Tibial nerve (tissue), 4 donors: Measurements from ENCODE around the gene SLC1A3. TPM values are rescaled to one million over a fixed set of nuclear protein-coding genes. Genes with fewer than 3 reads are reported as not detected.

Experiments
- DNase-seq, 2 donors: peaks; one replicate each; pipeline ENCODE4 v3.0.0-alpha.2; 2019; ENCODE audit warnings: low spot score in 2 of 2
- H3K27ac ChIP-seq, 4 donors: fragments of 200-600 bp; sonication (generic) in 3 of 4; one replicate each; pipeline ENCODE4 v1.5.1; 2017 to 2019; ENCODE audit warnings: mild to moderate bottlenecking in 1 of 4
- H3K27me3 ChIP-seq, 2 donors: fragments of 200-600 bp; sonication (generic) in 1 of 2; one replicate each; pipeline versions ENCODE4 v1.5.1 to v1.6.0; 2017 to 2019
- H3K36me3 ChIP-seq, 3 donors: fragments of 200-600 bp; sonication (generic); one replicate each; pipeline ENCODE4 v1.5.1; 2018 to 2019
- H3K4me1 ChIP-seq, 4 donors: fragments of 200-600 bp; sonication (generic) in 3 of 4; one replicate each; pipeline ENCODE4 v1.5.1; 2017 to 2019
- H3K4me3 ChIP-seq, 4 donors: fragments of 200-600 bp; sonication (generic) in 3 of 4; one replicate each; pipeline ENCODE4 v1.5.1; 2017 to 2019; ENCODE audit warnings: mild to moderate bottlenecking in 1 of 4, moderate library complexity in 1 of 4
- H3K9me3 ChIP-seq, 4 donors: fragments of 200-600 bp; sonication (generic) in 3 of 4; one replicate each; pipeline ENCODE4 v1.5.1; 2017 to 2019
- EP300 ChIP-seq, 2 donors: sonication (generic); formaldehyde crosslinking; IDR thresholded peaks; one replicate each; pipeline ENCODE4 v1.6.1; 2017; ENCODE audit warnings: antibody characterized with exemption in 2 of 2, mild to moderate bottlenecking in 1 of 2
- POLR2A ChIP-seq, 2 donors: fragments of 450-650 bp; IDR thresholded peaks; one replicate each; pipeline ENCODE4 v1.6.1; 2017; ENCODE audit warnings: antibody characterized with exemption in 2 of 2, mild to moderate bottlenecking in 2 of 2, moderate library complexity in 2 of 2
- WGBS, 2 donors: methylation state at CpG; one replicate each; pipeline ENCODE4 v1.1.5; 2018; 5-methylcytosine and 5-hydroxymethylcytosine counted together
- total RNA-seq, 4 donors: library from RNA; depleted of rRNA; stranded (reverse); fragments of >200 nt; gene quantifications; one replicate each; pipeline ENCODE4 v1.1.0, GENCODE V29; 2016
- TF ChIP-seq, protein P1 (sequence below), 5 experiments: fragments of 200-600 bp in 3 of 5; fragments of 450-650 bp in 2 of 5; sonication (generic) in 3 of 5; IDR thresholded peaks; one replicate each; pipeline ENCODE4 v1.5.1; 2016 to 2019; ENCODE audit warnings: antibody characterized with exemption in 5 of 5, mild to moderate bottlenecking in 3 of 5, moderate library complexity in 2 of 5

Gene SLC1A3
- total RNA-seq, 4 donors from 2014 or later = 22.0 to 123 (median 75.0) TPM

GRCh38 chr5:36701085-36701698, 94.8 kb downstream of the SLC1A3 start:
- TF ChIP-seq, protein P1, sequence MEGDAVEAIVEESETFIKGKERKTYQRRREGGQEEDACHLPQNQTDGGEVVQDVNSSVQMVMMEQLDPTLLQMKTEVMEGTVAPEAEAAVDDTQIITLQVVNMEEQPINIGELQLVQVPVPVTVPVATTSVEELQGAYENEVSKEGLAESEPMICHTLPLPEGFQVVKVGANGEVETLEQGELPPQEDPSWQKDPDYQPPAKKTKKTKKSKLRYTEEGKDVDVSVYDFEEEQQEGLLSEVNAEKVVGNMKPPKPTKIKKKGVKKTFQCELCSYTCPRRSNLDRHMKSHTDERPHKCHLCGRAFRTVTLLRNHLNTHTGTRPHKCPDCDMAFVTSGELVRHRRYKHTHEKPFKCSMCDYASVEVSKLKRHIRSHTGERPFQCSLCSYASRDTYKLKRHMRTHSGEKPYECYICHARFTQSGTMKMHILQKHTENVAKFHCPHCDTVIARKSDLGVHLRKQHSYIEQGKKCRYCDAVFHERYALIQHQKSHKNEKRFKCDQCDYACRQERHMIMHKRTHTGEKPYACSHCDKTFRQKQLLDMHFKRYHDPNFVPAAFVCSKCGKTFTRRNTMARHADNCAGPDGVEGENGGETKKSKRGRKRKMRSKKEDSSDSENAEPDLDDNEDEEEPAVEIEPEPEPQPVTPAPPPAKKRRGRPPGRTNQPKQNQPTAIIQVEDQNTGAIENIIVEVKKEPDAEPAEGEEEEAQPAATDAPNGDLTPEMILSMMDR (IDR thresholded peaks at IDR 0.05) = no peak
- TF ChIP-seq POLR2A (IDR thresholded peaks at IDR 0.05) (no peak), EP300 (IDR thresholded peaks at IDR 0.05) (no peak)
- WGBS, 2 donors = 67 to 69% methylated on average over 4 of the region's 4 CpGs
- no peaks in the 10 kb centered on the region for H3K27me3 ChIP-seq
- no peaks in the 10 kb centered on the region for H3K9me3 ChIP-seq
- no peak overlapping the region for H3K4me3 ChIP-seq
- no peaks in the 10 kb centered on the region for H3K36me3 ChIP-seq
- no peaks in the 10 kb centered on the region for H3K4me1 ChIP-seq
- DNase-seq = no peak
- no peak overlapping the region for H3K27ac ChIP-seq

GRCh38 chr5:36703245-36703860, 96.9 kb downstream of the SLC1A3 start:
- H3K4me3 ChIP-seq = no peak overlapping the region
- no peaks in the 10 kb centered on the region for H3K36me3 ChIP-seq
- no peak for TF ChIP-seq POLR2A (IDR thresholded peaks at IDR 0.05)
- TF ChIP-seq, protein P1 (IDR thresholded peaks at IDR 0.05) = no peak
- TF ChIP-seq EP300 (IDR thresholded peaks at IDR 0.05) = no peak
- no peaks in the 10 kb centered on the region for H3K4me1 ChIP-seq
- H3K27ac ChIP-seq = no peak overlapping the region
- H3K27me3 ChIP-seq = no peaks in the 10 kb centered on the region
- no peak for DNase-seq
- 68 to 81% methylated on average over 5 of the region's 5 CpGs for WGBS, 2 donors
- peaks cover 0 to 13% (median 0%) of the 10 kb centered on the region in 4 donors for H3K9me3 ChIP-seq

- H3K9me3 ChIP-seq = peaks cover 0 to 13% (median 0%) of the 10 kb centered on the region in 4 donors
- DNase-seq = no peak
- no peaks in the 10 kb centered on the region for H3K36me3 ChIP-seq
- 33 to 41% methylated on average over 1 of the region's 1 CpG for WGBS, 2 donors
- TF ChIP-seq, protein P1 (IDR thresholded peaks at IDR 0.05) = no peak
- TF ChIP-seq POLR2A (IDR thresholded peaks at IDR 0.05) = no peak
- no peak for TF ChIP-seq EP300 (IDR thresholded peaks at IDR 0.05)
- no peak overlapping the region for H3K4me3 ChIP-seq
- no peaks in the 10 kb centered on the region for H3K27me3 ChIP-seq
- no peak overlapping the region for H3K27ac ChIP-seq
- H3K4me1 ChIP-seq = no peaks in the 10 kb centered on the region
Observed at GRCh38 chr5:36704131-36704530, 97.7 kb downstream of the SLC1A3 start.

DNA sequence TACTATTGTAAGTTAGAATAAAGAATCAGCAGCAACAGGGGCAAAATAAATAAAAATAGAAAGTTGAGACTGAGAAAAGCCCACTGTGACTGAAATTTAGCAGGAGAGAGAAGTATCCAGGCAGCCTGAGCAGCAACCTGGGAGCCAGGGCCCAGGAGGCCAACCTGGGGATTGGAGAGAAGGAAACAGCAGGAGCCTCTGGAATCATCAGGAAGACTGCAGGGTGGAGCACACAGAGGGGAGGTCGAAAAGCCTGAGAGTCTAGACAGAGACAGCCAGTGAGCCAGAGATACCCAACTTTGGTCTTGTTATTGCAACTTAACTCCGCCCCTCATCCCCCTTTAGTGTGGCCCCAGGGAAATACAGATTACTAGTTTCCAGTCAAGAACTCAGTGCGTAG, 98.6 kb downstream of the SLC1A3 start:
- no peak for TF ChIP-seq POLR2A (IDR thresholded peaks at IDR 0.05)
- no peak for TF ChIP-seq EP300 (IDR thresholded peaks at IDR 0.05)
- TF ChIP-seq, protein P1 (IDR thresholded peaks at IDR 0.05) = no peak

DNA sequence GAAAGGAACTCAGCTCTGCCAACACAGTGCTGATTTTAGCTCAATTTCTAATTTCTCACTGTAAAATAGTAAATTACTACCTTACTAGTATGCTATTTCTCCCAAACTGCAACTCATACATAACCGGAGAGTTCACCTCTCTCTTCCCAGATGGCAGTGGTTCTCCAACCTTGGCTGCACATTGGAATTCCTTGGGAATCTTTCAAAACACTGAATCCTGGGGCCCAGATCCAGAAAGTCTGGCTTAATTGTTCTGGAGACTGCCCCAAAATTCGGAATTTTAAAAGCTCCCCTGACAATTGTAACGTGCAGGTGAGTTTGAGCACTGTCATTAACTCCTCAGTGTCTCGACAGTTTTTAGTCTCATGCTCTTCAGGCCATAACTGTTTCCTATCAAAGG, 100.3 kb downstream of the SLC1A3 start:
- TF ChIP-seq EP300 (IDR thresholded peaks at IDR 0.05) (no peak), POLR2A (IDR thresholded peaks at IDR 0.05) (no peak)
- TF ChIP-seq, protein P1 (IDR thresholded peaks at IDR 0.05) = no peak
- Histone ChIP-seq H3K4me1 (no peaks in the 10 kb centered on the region), H3K27me3 (no peaks in the 10 kb centered on the region), H3K4me3 (no peak overlapping the region), H3K36me3 (no peaks in the 10 kb centered on the region), H3K27ac (no peak overlapping the region), H3K9me3 (peaks cover 0 to 13% (median 0%) of the 10 kb centered on the region in 4 donors)
- 43 to 58% methylated on average over 4 of the region's 4 CpGs for WGBS, 2 donors
- DNase-seq = no peak

More for the DNA sequence above, 98.6 kb downstream of the SLC1A3 start:
- WGBS, 2 donors = 56 to 62% methylated on average over 3 of the region's 3 CpGs
- Histone ChIP-seq H3K27me3 (no peaks in the 10 kb centered on the region), H3K27ac (no peak overlapping the region), H3K36me3 (no peaks in the 10 kb centered on the region), H3K4me3 (no peak overlapping the region), H3K4me1 (no peaks in the 10 kb centered on the region), H3K9me3 (peaks cover 0 to 13% (median 0%) of the 10 kb centered on the region in 4 donors)
- DNase-seq = no peak
